Measurements from ENCODE around the gene MKRN2OS.
A peak's percentile ranks its signal among the peaks of the same experiment; 100 is the strongest.

Gene MKRN2OS

GRCh38 chr3:12508291-12508700 lies 37.0 kb downstream of the MKRN2OS start:
- H3K27ac Mint-ChIP-seq: no peak overlapping the region
- H3K4me1 Mint-ChIP-seq: no peaks in the 10 kb centered on the region
- no peak for DNase-seq
- H3K9me3 Mint-ChIP-seq: no peaks in the 10 kb centered on the region
- no peak overlapping the region for H3K4me3 Mint-ChIP-seq
- no peak for ATAC-seq
- no peaks in the 10 kb centered on the region for H3K27me3 Mint-ChIP-seq

DNA sequence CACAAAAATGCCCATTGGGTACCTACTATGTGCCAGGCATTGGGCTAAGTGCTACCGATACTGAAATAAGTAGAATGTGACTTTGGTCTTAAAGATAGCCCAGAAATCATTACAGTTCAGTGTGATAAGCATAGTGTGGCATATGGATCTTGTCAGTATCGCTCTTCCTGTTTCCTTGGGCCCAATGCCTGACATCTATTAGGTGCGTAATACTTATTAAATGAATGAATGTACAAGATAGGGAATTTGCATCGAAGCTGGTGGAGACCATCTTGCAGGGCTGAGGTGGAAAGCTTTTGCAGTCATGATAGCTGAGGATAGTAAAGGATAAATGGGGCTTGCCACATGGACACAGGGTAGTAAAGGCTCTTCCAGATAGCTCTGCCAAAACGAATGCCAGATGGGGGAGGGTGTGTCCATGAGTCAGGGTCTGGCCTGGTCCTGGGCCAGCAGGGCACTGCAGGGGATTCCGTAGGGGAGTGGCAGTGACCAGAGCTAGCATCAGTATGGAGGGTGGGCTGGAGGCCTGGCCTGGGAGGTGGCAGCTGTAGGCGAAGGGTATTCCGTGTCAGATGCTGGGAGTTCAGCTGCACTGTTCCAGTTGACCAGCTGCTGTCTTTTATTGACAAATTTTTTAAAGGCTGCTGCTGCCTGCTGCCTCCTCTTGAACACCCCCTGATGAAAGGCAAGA lies 37.6 kb downstream of the MKRN2OS start:
- DNase-seq (no peak), ATAC-seq (no peak)
- Mint-ChIP-seq H3K4me1 (no peaks in the 10 kb centered on the region), H3K27me3 (no peaks in the 10 kb centered on the region), H3K9me3 (no peaks in the 10 kb centered on the region), H3K4me3 (no peak overlapping the region), H3K27ac (no peak overlapping the region)

DNA sequence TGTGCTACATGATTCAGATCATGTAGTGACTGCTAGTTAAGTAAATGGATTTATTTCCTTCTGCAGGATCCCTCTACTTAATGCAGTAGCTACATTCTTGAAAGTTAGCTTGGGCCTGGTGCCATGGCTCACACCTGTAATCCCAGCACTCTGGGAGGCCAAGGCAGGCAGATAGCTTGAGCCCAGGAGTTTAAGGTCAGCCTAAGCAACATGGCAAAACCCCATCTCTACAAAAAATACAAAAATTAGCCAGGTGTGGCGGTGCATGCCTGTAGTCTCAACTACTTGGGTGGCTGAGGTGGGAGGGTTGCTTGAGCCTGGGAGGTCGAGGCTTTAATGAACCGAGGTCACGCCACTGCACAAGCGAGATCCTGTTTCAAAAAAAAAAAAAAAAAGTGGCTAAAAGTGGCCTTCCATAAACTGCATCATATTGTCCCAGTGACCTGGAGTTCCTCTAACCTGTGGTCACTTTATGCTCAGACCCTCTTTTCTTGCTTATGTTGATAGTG lies 39.0 kb downstream of the MKRN2OS start:
- Mint-ChIP-seq H3K4me3 (no peak overlapping the region), H3K4me1 (no peaks in the 10 kb centered on the region), H3K27me3 (no peaks in the 10 kb centered on the region), H3K27ac (peak overlapping the region in 1 of 2 donors; percentile 50), H3K9me3 (no peaks in the 10 kb centered on the region)
- DNase-seq (no peak), ATAC-seq (no peak)

GRCh38 chr3:12503126-12503957 lies 42.0 kb downstream of the MKRN2OS start:
- H3K4me1 Mint-ChIP-seq: no peaks in the 10 kb centered on the region
- no peak for ATAC-seq
- H3K9me3 Mint-ChIP-seq: no peaks in the 10 kb centered on the region
- H3K4me3 Mint-ChIP-seq: no peak overlapping the region
- H3K27me3 Mint-ChIP-seq: no peaks in the 10 kb centered on the region
- no peak for DNase-seq
- H3K27ac Mint-ChIP-seq: no peak overlapping the region

DNA sequence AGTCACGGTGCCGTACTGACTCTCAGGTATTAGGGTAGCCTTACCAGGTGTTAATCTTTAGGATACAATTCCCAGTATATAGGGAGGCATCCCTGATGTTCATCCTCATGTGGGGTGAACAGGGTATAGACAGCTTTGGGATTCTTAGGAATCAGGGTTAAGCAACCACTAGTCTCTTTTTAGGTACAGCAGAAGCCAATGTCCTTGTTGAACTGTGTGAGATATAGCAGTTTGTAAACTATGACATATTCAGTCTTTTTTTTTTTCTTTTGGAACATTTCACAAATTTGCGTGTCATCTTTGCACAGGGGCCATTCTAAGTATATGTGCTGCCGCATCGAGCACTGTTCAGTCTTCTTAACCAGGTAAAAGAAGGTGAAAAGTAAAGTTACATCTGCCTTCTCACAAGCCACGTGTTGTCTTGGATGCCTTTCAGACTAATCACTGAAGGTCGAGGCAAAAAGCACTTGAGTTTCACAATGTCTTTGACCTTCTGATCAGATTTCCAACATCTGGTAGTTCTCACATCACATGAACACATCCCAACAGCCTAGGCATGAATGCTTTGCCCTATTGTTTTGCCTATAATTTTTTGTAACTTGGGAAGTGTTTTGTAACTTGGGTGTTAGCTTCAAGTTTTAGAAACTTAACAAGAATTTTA lies 43.8 kb downstream of the MKRN2OS start:
- no peak for ATAC-seq
- no peak for DNase-seq
- Mint-ChIP-seq H3K27me3 (no peaks in the 10 kb centered on the region), H3K9me3 (no peaks in the 10 kb centered on the region), H3K4me3 (no peak overlapping the region), H3K27ac (no peak overlapping the region), H3K4me1 (no peaks in the 10 kb centered on the region)

DNA sequence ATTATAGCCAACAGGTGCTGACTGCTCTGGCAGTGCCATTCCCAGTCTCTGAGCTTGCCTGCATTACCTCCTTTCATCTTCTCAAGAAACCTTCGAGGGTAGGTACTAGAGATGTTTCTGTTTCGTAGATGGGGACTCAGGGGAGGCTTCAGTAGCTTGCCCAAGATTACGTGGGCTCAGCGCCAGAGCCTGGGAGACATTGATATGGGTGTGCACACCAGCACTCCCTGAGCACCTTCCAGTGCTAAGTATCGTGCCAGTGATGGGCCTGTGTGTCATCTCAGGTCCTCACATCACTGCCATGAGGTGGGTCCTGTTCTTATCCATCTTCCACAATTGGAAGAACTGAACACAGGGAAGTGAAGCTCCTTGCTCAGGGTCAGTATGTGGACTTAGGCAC lies 45.8 kb downstream of the MKRN2OS start:
- Mint-ChIP-seq H3K9me3 (no peaks in the 10 kb centered on the region), H3K4me3 (no peak overlapping the region), H3K27ac (no peak overlapping the region), H3K27me3 (no peaks in the 10 kb centered on the region), H3K4me1 (no peaks in the 10 kb centered on the region)
- ATAC-seq (no peak), DNase-seq (no peak)

GRCh38 chr3:12496453-12496761 lies 48.9 kb downstream of the MKRN2OS start:
- DNase-seq: no peak
- H3K27ac Mint-ChIP-seq: no peak overlapping the region

GRCh38 chr3:12495749-12496452 lies 49.4 kb downstream of the MKRN2OS start:
- H3K27me3 Mint-ChIP-seq: no peaks in the 10 kb centered on the region
- H3K9me3 Mint-ChIP-seq: no peaks in the 10 kb centered on the region
- ATAC-seq (no peak), DNase-seq (no peak)
- no peak overlapping the region for H3K27ac Mint-ChIP-seq
- no peak overlapping the region for H3K4me3 Mint-ChIP-seq
- no peaks in the 10 kb centered on the region for H3K4me1 Mint-ChIP-seq

More at GRCh38 chr3:12496453-12496761, 48.9 kb downstream of the MKRN2OS start:
- no peaks in the 10 kb centered on the region for H3K27me3 Mint-ChIP-seq
- no peaks in the 10 kb centered on the region for H3K9me3 Mint-ChIP-seq
- H3K4me3 Mint-ChIP-seq: no peak overlapping the region
- no peaks in the 10 kb centered on the region for H3K4me1 Mint-ChIP-seq
- no peak for ATAC-seq

- no peaks in the 10 kb centered on the region for H3K27me3 Mint-ChIP-seq
- no peak overlapping the region for H3K4me3 Mint-ChIP-seq
- H3K27ac Mint-ChIP-seq: no peak overlapping the region
- DNase-seq (no peak), ATAC-seq (no peak)
- H3K9me3 Mint-ChIP-seq: no peaks in the 10 kb centered on the region
- H3K4me1 Mint-ChIP-seq: peaks cover 31% of the 10 kb centered on the region
Measured at GRCh38 chr3:12490547-12490946, 54.8 kb downstream of the MKRN2OS start.

DNA sequence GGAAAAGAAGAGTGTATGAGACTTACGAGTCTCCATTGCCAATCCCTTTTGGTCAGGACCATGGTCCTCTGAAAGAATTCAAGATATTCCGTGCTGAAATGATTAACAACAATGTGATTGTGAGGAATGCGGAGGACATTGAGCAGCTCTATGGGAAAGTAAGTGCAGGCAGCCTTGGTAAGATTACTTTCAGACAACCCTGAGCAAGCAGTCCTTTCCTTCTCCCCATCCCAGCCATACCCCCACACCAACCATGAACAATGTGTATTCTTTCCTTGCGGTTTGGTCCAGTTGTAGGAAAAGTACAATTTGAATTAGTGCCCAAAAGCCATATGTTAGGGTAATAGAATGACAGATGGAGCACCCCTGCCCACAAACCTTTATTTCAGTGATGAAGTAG lies 55.5 kb downstream of the MKRN2OS start:
- Mint-ChIP-seq H3K27ac (no peak overlapping the region), H3K9me3 (no peaks in the 10 kb centered on the region), H3K4me3 (no peak overlapping the region), H3K4me1 (peaks cover 38% of the 10 kb centered on the region), H3K27me3 (no peaks in the 10 kb centered on the region)
- DNase-seq: no peak
- no peak for ATAC-seq

All from stimulated activated naive CD8-positive, alpha-beta T cell treated with anti-CD3 and anti-CD28 coated beads, Interleukin-15, amount 100 ng/mL, for 72 hours (primary cell).